Measurements from ENCODE around the gene ADGRE3.
A peak's percentile ranks its signal among the peaks of the same experiment; 100 is the strongest.

The ADGRE3 gene

GRCh38 chr19:14674764-14675163, at the start of gene ADGRE3:
Gene ADGRE3, minus strand, starts transcription at chr19:14674844. Its CDS starts 74 bp downstream, at chr19:14674770.
- DNase-seq: no peak

- DNase-seq: no peak
These were observed 47.5 kb upstream of the ADGRE3 start for GRCh38 chr19:14722127-14722526.

- no peak for DNase-seq
These were observed 44.5 kb upstream of the ADGRE3 start for GRCh38 chr19:14719162-14719561.

- DNase-seq: no peak
These were observed 44.0 kb upstream of the ADGRE3 start for GRCh38 chr19:14718522-14719116.

GRCh38 chr19:14715841-14716240, 41.2 kb upstream of the ADGRE3 start:
- no peak for DNase-seq

GRCh38 chr19:14704450-14704849, 29.8 kb upstream of the ADGRE3 start:
- no peak for DNase-seq

- DNase-seq: no peak
These were observed 29.2 kb upstream of the ADGRE3 start for GRCh38 chr19:14703833-14704232.

- no peak for DNase-seq
These were observed 26.2 kb upstream of the ADGRE3 start for GRCh38 chr19:14700711-14701375.

- DNase-seq: no peak
These were observed 25.0 kb upstream of the ADGRE3 start for GRCh38 chr19:14699641-14700040.

GRCh38 chr19:14695471-14695870, 20.8 kb upstream of the ADGRE3 start:
- no peak for DNase-seq

GRCh38 chr19:14694641-14695266, 20.1 kb upstream of the ADGRE3 start:
- no peak for DNase-seq

- peak; percentile 94 for DNase-seq
These were observed 15.2 kb upstream of the ADGRE3 start, which contains the start of gene ZNF333 for GRCh38 chr19:14689598-14690503. Gene ZNF333, plus strand, starts transcription at chr19:14690048. Its CDS starts 3,444 bp downstream, at chr19:14693492.

GRCh38 chr19:14686411-14686810, 11.8 kb upstream of the ADGRE3 start:
- DNase-seq: peak; percentile 20

GRCh38 chr19:14683439-14683838, 8.8 kb upstream of the ADGRE3 start:
- peak; percentile 26 for DNase-seq

GRCh38 chr19:14682084-14682483, 7.4 kb upstream of the ADGRE3 start:
- no peak for DNase-seq

GRCh38 chr19:14678199-14678598, 3.6 kb upstream of the ADGRE3 start:
- DNase-seq: no peak

- DNase-seq: no peak
These were observed 2.8 kb upstream of the ADGRE3 start for GRCh38 chr19:14677464-14677863.

- no peak for DNase-seq
These were observed 2.1 kb upstream of the ADGRE3 start for GRCh38 chr19:14676762-14677161.

GRCh38 chr19:14673088-14673487, 1.6 kb downstream of the ADGRE3 start:
- no peak for DNase-seq

- peak; percentile 27 for DNase-seq
These were observed 2.3 kb downstream of the ADGRE3 start for GRCh38 chr19:14672188-14672872.

- no peak for DNase-seq
These were observed 4.2 kb downstream of the ADGRE3 start for GRCh38 chr19:14670408-14670807.

- DNase-seq: no peak
These were observed 4.7 kb downstream of the ADGRE3 start for GRCh38 chr19:14669940-14670339.
